ENCODE measurements around the gene RASL11B.

The RASL11B gene

DNA sequence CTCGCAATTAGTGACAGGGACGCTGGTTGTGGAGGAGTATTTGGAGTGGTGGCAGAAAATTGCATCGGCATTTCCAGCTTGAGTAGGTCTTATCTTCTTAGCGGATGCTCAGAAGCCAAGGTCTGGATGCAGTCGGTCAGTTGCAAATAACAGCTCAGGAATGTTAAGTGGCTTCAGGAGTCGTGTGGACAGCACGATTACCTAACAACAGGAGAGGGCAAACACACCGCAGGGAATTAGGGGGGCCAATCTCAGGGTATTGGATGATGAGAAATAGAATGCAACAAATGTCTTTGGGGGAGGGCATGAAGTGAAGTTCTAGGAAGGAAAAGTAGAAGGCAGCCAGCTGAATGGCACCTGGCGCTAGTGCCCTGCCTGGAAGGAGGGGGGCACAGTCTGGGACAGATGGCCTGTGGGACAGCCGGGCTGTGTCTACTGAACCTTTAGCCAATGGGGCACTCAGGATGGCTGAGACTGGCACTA is 11.8 kb downstream of the RASL11B start:
- no peak for DNase-seq (ENCODE audit: low read depth in 2 of 2)

DNA sequence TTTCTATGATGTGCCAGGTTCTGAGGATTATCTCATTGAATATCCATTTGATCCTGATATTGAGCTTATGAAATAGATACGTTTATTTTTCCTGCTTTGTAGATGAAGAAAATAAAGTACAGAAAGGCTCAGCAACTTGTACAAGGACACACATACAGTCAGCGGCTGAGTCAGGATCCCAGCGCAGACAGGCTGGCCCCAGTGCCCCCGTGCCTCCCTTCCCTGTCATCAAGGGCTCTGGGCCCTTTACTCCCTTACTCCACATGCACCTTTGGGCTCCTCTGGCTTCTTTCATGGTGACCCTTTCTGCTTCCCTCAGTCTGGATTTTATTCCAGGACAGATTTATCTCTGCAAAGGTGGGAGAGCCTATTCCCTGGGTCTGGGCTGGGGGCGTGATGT is 12.8 kb downstream of the RASL11B start:
- no peak for DNase-seq (ENCODE audit: low read depth in 2 of 2)

DNA sequence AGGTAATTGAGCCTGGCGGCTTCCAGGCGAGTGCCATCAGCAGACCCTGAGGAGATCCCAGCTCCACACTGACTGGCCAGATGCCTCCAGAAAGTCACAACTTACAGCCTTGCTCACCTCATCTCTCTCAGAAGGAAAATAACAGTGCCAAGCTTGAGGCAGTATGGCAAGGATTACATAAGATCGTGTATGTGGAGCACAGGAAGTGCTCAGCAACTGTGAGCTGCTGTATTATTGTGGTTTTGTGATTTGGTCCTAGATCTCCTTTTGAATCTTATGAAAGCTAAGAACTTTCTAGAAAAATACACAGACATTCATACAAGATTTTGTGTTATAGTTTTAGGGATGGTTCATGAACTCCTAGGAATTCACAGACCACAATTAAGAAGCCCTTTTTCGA is 14.0 kb downstream of the RASL11B start:
- DNase-seq (ENCODE audit: low read depth in 2 of 2) = no peak

DNA sequence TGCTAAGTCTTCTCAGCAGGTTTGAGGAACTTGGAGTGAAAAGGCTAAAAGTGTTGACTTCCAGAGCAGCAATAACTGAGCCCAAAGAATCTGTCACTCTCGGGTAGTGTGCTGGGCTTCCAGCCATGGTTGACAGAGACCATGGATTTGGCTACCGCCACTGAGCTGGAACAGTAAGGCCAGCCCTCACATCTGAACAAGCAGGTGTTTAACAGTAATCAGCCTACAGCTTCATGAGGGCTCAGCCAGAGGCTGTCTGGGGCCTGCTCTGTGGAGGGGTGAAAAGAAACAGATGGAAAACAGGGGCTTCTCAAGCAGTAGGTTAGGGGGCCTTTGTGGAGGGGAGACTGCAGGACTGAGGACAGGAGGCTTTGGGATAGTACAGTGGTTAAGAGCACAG is 14.9 kb downstream of the RASL11B start:
- DNase-seq (ENCODE audit: low read depth in 2 of 2) = no peak

DNA sequence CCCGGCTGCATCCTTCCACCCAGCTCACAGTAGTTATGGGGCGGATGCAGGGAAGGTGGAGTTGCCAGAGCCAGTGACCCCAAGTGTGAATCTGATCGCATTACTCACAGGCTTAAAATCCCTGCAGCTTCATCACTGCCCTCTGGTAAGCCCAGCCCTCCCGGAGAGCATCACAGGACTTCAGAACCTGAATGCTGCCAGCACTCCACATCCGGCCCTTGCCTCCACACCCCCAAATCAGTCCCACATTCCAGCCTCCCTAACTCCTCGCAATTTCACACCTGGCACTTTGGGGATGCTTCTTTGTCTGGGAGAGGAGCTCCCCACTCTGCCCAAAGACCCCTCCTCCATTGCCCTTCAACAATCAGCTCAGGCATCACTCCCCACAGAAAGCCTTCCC is 15.6 kb downstream of the RASL11B start:
- no peak for DNase-seq (ENCODE audit: low read depth in 2 of 2)

DNA sequence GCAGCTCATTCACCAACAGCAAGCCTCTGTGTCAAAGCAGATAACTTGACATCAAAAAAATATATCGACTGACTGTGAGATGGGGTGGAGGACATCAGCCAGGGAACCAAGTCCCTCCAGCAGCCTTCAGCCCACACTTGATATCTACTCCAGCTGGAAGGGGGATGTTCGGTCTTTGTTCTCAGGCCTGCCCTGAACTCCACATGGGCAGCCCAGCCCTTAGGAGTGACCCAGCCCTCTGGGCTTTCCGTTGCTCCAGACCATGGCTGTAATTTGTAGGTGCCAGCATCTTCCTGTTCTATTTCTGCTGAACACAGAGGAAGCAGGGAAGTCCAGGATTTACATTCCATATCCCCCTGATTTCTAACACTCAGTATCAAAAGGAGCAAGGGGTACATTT is 17.4 kb downstream of the RASL11B start:
- no peak for DNase-seq (ENCODE audit: low read depth in 2 of 2)

DNA sequence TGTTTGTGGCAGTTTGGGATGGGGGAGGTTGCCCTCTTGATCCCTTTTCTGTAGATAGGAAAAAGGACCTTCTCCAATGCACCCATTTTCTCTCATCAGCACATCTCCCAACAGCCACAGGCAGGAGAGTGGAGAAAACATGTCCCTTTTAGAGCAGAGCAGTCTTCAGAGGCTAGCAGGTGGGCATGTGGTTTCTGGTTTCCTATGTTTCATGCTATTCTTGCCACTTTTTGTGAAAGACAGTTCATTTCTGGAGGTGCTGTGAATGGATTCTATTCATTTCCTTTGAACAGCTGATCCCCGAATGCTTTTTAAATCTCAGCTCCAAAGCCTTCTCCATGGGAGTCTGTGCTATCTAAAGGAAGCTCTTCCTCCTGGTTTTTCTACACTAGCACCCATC is 18.9 kb downstream of the RASL11B start:
- DNase-seq (ENCODE audit: low read depth in 2 of 2) = no peak

DNA sequence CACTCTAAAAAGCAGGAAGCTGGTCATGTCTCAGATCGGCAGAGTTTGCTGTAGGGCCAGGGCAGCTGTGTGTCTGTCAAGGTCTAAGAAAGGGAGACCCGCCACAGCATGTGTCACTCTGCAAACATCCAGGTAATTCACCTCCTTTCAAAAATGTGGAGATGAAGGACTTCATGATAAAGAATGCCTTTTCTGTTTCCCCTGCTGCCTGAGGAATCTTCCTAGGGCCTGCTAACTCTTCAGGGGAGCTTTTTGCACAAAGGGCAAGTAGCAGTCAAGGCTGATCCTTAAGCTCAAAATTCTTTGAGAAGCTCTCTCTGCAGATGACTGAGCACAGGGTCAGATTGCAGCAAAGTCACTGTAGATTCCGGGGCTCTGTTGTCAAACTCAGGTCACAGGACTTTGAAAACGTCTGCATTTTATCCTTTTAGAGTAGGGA is 21.1 kb downstream of the RASL11B start:
- DNase-seq (ENCODE audit: low read depth in 2 of 2) = no peak

DNA sequence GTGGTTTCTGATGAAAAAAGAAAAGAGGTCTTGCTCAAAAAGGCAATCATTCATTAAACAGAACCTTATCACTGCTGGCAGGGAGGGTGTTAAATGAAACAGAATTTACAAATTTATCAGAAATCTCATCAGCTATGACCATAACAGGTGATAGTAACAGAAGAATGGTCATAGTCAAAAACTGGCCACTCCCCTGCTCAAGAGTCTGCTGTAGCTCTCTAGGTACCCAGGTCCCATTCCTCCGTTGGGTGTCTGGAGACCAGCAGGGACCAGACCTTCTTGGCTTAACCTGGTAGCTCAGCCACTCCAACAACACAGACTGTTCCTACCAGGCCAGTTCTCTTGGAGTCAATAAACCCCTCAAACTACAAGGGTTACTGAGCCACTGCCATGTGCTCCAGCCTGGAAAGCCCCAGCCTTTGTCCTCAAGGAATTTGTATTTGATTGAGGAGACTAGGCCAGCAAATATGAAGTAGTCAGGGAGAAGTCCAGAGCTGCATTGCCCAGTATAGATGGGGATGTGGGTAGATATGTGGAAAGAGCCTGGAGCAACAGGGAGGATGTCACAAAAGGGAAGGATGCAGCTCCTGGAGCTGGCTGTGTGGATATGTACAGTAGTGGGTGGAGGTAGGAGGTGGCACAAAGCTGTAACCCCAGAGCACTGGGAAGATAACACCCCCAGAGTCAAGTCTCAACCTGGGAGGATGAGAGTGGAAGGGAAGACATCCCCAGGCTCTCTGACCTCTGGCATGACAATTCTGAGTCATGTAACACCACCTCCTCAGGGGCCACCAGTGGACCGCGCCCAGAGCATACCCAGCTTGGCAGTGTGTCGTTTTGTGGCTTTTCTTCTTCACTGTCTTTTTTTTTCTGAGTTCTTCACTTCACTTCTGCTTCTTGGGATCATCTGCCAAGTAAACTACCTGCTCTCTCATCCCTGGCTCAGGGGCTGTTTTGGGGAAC is 21.9 kb downstream of the RASL11B start:
- no peak for DNase-seq (ENCODE audit: low read depth in 2 of 2)

DNA sequence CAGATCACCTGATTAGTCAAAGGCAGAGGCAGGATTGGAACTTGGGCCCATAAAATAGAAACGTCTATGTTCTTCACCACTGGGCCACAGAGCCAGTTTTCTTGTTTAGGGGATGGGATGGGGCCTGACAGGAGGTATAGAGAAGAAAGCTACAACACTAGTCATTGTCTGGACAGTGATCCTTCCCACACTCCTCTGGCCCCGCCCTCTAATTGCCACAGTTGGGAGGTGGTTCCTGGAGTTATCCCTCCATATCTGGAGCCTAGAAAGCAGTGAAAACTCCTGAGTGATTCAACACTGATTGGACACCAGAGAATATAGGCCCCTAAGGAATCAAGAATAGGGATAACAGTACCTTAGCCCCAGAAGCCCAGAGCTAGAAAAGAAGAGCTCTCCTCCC is 22.9 kb downstream of the RASL11B start:
- DNase-seq (ENCODE audit: low read depth in 2 of 2) = no peak

DNA sequence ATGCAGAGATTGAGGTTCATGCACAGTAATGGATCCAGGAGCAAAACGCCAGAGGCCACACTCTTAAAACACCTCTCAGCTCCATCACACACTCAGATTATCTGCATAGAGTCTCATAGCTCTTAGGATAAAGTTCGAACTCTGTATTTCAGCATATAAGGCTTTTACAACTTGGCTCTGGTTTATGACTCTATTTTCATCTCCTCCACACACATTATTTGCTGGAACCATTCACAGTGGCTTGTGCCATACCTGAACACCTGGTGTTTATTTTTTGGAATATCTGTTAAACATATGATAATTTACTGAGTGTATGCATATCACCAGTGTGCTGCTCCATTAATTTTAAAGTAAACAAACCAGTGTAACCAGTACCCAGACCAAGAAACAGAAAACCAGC is 27.2 kb downstream of the RASL11B start:
- DNase-seq (ENCODE audit: low read depth in 2 of 2) = no peak

DNA sequence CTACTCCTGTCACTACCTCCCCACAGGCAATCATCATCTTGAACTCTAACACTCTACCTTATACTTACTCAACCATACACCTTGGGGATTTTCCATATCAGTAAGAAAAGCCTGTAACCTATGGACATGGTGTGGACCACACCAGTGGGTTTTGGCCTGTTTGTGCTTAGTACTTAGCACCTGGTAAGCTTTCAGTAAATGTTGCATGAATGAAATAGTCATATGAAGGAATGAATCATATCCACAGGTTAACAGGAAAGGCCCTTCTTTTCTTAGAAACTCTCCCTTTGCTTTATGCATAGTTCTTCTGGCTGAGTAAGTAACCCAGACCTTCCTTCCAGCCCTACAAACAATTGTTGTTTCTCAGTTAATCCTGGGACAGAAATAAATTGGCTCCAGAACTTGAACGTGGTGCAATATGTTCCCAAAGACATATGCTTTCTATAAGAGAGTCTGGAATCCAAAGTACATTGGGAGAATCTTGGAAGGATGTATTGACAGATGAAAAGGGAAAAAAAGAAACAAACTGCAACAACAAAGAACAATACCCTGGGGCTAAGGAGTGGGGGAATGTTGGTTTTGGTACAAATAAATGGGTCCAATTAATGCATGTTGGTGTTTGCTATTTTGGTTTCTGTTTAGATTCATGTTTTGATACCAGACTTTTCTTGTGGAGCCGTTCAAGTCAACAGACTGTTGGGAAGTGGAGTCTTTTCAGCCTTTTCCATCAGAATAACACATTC is 27.8 kb downstream of the RASL11B start:
- DNase-seq (ENCODE audit: low read depth in 2 of 2) = no peak

DNA sequence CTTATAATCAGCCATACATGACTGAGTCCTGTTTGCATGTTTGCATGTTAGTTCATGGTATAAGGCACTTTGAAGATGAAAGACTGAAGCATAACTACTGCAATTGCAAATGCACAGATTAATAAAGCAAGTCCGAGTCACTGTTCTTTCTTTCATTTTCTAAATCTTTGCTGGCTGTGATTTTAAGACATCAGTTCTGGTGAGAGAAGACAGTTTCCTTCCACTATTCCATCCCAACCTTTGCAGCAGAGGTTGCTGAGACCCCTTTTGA is 28.3 kb downstream of the RASL11B start:
- no peak for DNase-seq (ENCODE audit: low read depth in 2 of 2)

DNA sequence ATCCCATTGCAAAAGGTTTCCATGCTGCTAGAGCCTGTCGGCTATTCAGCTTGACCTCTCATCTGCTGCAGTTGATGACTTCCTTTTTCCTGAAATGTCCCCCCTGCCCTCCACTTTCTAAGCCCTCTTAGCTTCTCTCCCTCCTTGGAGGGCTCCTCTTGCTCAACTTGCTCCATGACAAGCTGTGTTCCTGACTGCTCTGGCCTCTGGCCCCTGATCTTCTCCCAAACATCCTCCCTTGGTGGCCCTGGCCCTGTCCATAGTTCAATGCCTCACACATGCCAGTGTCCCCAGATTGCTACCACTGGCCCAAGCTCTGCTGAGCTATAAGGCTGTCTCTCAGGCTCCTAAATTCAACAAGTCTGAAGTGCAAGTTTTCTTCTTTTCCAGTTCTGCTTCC is 29.6 kb downstream of the RASL11B start:
- no peak for DNase-seq (ENCODE audit: low read depth in 2 of 2)

DNA sequence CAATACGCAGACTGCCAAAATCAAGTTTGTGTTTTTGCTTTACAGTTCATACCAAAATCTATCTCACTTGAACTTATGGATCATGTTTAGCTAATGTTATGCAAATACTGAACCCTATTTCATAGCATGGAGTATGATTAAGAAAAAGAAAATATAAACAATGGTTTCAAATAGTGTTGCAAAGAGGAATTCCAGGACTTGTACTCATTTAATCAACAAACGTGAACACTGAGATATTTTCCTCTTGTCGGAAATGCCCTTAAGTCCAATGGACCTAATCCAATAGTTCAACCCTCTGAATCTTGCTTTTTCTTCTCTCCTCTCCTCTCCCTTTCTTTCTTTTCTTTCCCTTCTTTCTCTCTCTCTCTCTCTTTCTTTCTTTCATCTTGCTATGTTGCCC is 30.8 kb downstream of the RASL11B start:
- no peak for DNase-seq (ENCODE audit: low read depth in 2 of 2)

DNA sequence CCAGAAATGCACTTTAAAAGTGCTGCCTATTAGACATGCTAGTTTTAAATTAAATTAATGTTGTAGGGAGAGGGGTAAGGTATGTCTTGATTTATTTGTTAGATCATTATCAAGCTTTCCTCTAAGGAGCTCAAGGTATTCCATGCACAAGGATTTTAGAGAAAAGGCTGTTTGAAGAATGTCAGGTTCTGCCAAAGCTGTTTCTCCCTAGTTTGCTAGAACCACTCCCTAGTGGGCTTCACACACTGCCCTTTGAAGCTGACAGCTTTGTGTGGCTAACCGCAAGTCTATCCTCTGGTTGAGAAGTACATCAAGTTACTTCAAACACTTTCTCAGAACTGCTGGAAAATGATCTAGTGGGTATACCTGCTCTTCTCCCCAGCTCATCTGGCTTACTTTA is 32.3 kb downstream of the RASL11B start:
- DNase-seq (ENCODE audit: low read depth in 2 of 2) = no peak

DNA sequence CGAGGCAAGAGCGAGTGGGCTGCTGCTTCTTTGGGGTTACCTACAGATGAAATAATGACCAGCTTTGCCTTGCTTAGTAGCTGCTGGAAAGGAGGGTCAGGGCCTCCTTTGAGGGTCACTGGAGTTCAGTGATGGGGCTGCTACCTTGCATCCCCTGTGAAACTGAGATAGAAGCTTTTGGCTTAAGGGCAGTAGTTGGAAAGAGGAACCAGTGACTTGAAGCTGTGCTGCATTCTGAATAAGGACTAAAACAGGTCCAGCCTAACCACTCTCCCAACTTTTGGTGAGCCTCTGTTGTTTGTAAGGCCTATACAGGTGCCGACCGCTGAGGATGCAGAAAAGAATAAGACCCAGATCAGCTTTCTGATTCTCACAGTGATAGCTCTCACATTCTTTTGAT is 41.2 kb downstream of the RASL11B start:
- no peak for DNase-seq (ENCODE audit: low read depth in 2 of 2)

DNA sequence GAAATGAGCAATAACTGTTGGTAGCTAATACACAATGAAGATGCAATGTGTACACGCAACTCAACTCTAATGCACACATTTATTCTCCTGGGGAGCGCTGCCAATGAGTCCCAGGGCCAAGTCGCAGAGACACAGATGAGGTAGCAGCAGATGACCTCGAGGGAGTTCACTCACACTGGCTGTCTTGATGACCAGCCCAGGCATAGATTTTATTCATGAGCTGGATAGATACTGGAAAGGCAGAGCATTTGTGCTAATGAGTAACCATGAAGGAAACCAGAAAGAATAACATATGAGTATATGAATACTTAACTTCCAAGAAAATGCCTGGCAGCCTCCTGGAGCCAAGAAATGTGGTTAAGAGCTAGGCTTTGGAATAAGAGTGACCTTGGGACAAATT is 42.3 kb downstream of the RASL11B start:
- DNase-seq (ENCODE audit: low read depth in 2 of 2) = no peak

DNA sequence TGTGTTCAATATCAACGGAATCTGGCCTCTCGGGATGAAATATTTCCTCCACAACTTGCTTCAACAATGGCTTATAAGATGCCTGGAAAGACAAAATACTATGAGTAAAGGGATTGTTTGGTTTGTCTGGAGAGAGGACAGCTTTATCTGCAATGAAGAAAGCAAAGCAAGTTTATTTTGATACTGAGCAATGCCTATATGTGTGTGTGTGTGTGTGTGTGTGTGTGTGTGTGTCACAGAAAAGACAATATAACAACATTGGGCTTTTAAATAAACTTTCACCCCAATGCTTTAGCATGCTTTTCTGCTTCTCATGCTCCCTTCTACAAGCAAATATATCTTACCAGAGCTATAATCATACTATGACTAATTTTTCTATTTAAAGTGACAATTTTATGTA is 45.4 kb downstream of the RASL11B start:
- DNase-seq (ENCODE audit: low read depth in 2 of 2) = no peak

DNA sequence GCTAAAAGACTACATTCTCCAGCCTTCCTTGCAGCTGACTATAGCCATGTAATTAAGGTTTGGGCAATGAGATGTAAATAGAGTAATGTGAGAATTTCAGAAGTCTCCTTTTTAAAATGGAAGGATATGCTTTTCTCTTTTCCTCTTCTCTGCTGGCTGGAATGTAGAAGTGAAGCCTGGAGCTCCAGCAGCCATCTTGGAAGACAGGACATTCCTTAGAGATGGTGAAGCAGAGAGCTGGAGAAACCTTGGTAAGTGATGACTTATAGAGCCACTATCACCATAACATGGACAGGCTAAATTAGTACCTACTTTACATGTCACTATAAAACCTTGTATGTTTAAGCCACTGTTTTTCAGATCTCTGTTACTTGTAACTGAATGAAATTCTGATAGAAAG is 48.0 kb downstream of the RASL11B start:
- DNase-seq (ENCODE audit: low read depth in 2 of 2) = no peak

DNA sequence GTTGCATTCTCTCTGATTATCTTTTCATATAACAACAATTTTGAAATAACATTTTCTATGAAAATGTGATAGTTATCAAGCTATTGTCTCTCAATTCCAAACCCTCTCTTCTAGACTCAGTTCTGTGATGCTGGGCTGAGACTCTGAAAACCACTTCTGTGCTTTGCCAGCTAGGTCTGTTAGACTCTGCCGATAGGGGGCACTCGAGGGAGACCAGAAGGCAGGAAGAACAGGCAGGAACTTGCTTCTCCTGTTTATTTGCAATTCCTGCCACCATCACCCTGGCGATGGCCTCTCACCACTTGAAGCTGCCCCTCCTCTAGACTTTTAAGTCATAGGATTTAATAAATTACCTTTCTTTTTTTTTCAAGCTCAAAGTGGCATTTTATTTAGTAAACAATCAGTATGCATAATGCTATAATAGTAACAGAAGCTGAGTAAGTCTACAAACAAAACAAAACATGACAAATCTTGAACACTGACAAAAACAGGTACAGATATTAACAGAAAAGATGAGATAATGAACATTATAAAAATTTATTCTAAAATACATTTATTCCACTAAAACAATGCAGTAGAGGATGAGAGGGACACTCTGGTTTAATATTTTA is 49.7 kb downstream of the RASL11B start:
- DNase-seq (ENCODE audit: low read depth in 2 of 2) = peak; percentile 59 to 68

DNA sequence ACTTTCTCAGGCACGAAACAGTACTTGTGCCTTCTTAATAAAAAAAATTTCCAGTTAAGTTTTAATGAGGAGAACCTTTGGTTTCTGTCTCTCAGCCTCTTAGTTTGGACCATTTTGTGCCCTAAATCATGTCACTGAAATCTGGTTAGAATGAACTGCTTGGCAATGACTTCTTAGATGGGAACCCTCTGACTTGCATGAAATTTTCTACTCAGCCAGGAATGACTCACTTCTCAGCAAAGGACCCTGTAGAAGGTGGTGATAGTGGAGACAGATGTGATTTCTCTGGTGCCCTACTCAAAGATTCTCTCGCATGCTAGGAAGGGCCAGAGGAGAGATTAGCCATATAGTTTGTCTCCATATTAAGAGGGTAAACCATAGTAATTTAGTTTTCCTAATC is 50.5 kb downstream of the RASL11B start:
- DNase-seq (ENCODE audit: low read depth in 2 of 2) = no peak

Measured in stimulated activated CD8-positive, alpha-beta memory T cell treated with anti-CD3 and anti-CD28 coated beads, Interleukin-2, amount 100 ng/mL, for 48 hours (primary cell).